ENCODE results near the gene PRAMEF11.
"Not testable (repeated sequence)": the region's sequence is repeated elsewhere in the genome, so short reads cannot be mapped to it uniquely, and the experiment has no call there.

DNA sequence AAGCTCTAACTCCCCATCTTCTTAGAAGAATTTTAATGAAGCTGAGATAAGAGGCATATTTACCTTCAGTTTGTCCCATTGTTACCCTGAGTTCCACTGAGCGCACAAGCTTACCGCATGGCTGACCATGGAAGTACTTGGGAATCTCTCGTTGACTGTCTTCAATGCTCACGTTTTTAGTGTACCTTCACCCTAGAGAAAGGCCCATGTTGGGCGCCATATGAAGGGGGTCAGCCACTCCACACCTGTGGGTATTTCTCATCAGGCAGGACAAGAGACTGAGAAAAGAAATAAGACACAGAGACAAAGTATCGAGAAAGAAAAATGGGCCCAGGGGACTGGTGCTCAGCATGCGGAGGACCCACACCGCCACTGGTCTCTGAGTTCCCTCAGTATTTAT is 46.5 kb downstream of the PRAMEF11 start:
- not testable (repeated sequence) for TF ChIP-seq POLR2A (IDR thresholded peaks at IDR 0.05); EP300 (IDR thresholded peaks at IDR 0.05; ENCODE audit: low read depth); POLR2AphosphoS5 (IDR thresholded peaks at IDR 0.05)
- TF ChIP-seq, protein P1, sequence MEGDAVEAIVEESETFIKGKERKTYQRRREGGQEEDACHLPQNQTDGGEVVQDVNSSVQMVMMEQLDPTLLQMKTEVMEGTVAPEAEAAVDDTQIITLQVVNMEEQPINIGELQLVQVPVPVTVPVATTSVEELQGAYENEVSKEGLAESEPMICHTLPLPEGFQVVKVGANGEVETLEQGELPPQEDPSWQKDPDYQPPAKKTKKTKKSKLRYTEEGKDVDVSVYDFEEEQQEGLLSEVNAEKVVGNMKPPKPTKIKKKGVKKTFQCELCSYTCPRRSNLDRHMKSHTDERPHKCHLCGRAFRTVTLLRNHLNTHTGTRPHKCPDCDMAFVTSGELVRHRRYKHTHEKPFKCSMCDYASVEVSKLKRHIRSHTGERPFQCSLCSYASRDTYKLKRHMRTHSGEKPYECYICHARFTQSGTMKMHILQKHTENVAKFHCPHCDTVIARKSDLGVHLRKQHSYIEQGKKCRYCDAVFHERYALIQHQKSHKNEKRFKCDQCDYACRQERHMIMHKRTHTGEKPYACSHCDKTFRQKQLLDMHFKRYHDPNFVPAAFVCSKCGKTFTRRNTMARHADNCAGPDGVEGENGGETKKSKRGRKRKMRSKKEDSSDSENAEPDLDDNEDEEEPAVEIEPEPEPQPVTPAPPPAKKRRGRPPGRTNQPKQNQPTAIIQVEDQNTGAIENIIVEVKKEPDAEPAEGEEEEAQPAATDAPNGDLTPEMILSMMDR (IDR thresholded peaks at IDR 0.05): not testable (repeated sequence)
